GM18526 (cell line): ENCODE results near the gene BTG2.

ENCODE experiments used
- POLR2A ChIP-seq: IDR thresholded peaks from 3 replicates; pipeline ENCODE4 v1.6.1; 2011; ENCODE audit not compliant: insufficient read length; ENCODE audit errors: extremely low read depth

BTG2 gene

DNA sequence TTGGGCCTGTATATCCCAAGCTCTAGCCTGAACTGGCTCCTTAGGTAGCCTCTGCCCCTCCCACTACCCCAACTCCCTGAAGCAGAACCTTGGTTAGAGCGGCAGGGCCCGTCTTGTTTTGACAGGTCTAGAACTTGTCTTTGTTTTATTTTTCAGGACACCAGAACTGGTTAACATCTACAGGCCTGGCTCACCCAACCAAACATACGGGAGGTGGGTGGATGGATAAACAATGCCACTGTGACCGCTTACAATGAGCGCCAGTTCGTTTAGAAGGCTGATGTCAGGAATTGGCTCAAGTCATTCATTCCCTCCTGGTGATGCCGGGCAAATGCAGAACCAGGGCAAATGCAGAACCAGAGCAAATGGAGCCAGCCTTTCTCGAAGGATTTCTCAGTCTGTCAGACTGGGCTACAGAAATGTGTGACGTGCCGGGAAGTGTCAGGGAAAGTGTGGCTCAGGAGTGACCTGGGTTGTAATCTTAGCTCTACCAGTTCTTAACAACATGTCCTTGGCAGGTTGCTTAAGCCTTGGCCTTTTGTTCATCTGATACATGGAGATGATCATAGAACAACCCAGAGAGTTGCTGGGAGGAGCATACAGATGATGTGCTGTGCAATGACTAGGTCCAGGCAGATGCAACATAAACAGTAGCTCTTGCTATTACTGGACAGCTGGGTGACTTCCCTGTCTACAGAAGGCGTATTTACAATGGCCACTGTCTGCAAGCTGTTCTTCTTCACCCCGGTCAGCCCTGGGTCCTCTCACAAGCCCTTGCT is 30.5 kb upstream of the BTG2 start:
- TF ChIP-seq POLR2A: no peak

DNA sequence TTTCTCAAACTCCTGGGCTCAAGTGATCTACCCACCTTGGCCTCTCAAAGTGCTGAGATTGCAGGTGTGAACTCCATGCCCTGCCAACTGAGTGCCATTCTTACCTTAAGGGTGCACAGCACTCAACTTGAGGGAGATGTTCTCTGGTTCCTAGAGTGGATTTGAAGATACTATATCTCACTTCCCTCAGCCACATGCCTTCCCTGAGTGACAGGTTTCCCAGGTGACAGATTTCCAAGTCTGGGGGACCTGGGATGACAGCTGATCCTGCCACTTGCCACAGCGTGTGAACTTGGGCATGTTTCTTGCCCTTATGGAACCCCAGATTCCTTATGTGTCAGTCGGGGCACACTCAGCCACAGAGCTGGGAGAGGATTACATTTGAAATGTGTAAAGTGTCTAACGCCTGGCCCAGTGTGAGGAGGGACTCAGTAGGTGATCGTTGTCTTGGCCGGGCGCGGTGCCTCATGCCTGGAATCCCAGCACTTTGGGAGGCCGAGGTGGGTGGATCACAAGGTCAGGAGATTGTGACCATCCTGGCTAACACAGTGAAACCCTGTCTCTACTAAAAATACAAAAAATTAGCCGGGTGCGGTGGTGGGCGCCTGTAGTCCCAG is 29.6 kb upstream of the BTG2 start:
- TF ChIP-seq POLR2A: no peak

DNA sequence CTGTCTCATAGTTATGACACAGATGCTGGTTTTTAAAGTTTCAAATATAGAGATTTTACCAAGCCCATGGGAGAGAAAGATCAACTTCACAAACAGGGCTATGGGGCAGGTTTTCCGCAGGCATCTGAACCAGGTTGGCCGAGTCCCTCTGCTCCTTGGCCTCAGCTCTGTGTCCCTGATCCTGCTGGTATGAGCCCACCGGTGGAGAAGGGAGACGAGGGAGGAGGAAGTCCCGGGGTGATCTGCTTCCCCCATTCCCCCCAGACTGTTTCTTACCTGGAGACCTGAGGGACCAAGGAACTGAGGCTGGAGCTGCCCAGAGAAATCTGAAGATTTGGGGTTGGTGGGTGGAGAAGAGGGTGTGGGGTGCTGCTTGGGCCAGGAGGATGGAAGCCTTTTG is 28.9 kb upstream of the BTG2 start:
- no peak for TF ChIP-seq POLR2A

DNA sequence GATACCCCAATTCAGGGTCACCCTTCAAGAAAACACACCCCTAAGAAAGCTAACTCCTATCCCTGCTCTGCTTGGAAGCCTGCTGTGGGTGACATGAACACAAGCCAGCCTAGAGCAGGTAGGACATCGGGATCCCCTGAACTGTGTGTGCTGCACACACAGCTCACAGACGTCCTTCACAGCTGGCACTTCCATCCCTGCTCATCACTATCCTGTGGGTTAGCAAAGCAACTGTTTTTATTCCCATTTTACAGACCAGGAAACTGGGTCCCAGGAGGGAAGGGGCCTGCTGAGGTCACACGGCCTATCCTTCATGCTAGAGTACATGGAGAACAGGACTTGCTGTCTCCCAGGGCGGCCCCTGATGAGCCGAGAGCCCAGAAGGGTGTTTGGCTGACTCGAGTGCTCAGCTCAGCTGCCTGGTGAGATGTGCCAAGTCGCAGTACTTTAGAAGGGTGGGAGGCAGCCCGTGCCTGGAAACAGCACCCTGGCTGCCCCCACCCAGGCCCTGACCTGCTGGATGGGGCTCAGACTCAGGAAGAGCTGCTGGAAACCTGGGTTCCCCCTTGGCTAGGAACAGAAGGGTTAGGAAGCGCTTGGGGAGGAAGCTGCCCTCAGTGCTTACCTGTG is 28.3 kb upstream of the BTG2 start:
- no peak for TF ChIP-seq POLR2A

DNA sequence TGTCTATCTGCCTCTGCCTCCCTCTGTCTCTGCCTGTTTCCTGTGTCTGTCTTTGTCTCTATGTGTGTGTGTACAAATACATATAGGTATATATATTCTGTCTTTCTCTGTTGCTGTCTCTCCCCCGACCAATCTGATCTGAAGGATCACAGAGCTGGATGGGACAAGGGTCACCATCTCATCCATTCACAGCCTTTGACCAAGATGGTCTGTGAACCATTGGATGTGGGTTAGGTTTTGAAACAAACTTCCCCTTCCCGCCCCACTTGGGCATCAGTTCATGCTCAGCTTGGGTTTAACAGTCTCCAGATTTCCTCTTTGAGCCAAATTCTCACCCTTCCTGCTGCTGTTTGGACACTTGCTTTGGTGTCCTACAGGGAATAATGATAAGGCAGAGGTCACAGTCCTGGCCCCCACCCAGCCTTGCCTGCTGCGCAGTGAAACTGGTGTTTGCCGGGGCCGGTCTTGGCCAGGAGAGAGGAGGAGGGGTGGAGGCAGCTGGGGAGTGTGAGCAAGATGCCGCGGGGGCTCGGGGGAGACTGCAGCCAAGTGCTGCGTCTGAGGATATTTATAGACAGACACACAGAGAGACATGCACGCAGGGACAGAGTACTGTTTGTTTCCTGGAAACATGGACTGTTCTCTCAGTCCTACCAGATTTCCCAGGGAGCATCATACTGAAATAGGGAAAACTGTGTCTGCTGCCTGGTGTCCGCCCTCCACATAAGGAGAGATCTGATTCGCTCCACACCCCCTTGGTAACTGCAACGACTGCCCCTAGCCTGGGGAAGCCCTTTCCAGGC is 27.0 kb upstream of the BTG2 start:
- no peak for TF ChIP-seq POLR2A

DNA sequence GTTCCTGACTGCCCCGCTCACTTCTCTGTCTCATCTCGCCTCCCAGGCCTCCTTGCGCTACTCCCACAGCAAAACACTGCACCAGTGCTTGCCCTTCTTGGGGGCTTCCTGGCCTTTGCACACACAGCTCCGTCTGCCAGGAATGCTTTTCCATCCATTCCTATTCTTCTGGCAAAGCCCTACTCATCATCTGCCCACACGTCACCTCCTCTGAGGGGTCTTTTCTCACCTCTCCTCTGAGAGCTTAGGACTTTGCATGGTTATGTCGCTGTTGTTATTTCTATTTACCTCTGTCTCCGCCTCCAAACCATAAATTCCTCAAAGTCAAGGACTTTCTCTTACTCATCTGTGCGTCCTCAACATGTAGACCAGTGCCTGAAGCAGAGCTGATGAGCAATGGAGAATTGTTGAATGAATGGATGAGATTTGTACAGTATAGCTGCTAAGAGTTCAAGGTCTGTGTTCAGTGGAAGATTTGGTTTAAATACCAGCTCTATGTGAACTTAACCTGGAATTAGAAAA is 26.4 kb upstream of the BTG2 start:
- TF ChIP-seq POLR2A: no peak

DNA sequence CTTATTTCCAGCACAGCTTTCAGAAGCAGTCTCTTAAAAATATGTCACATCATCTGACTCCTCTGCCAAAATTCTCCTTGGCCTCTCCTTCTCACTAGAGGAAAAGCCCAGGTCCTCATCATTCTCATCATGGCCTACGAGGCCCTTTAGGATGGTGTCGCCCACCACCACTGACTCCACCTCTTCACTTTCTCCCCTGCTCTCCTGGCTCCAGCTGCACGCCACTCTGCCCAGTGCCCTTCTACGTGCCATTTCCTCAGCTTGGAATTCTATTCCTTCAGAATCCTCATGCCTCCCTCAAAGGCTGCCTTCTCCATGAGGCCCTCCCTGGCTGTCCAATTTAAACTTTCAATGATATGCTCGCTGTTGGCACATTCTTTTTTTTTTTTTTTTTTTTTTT is 25.3 kb upstream of the BTG2 start:
- no peak for TF ChIP-seq POLR2A

DNA sequence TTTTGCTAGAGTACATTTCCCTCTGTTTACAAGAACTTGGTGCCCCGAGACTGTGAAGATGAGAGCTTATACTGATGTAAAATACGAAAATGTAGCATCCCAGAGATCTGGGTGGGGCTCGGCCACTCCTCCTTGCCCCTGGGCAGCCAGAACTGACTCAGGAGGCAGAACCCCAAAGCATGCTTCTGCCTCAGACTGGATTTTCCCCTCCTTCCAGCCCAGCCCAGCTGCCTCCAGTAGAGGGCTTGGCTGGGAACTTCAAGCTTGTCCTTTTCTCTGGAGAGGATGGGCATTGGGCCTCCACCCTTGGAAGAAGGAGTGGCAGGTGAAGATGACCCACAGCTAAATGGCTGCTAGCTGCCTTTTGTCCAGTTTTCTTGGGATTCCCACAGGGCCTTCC is 24.3 kb upstream of the BTG2 start:
- no peak for TF ChIP-seq POLR2A

DNA sequence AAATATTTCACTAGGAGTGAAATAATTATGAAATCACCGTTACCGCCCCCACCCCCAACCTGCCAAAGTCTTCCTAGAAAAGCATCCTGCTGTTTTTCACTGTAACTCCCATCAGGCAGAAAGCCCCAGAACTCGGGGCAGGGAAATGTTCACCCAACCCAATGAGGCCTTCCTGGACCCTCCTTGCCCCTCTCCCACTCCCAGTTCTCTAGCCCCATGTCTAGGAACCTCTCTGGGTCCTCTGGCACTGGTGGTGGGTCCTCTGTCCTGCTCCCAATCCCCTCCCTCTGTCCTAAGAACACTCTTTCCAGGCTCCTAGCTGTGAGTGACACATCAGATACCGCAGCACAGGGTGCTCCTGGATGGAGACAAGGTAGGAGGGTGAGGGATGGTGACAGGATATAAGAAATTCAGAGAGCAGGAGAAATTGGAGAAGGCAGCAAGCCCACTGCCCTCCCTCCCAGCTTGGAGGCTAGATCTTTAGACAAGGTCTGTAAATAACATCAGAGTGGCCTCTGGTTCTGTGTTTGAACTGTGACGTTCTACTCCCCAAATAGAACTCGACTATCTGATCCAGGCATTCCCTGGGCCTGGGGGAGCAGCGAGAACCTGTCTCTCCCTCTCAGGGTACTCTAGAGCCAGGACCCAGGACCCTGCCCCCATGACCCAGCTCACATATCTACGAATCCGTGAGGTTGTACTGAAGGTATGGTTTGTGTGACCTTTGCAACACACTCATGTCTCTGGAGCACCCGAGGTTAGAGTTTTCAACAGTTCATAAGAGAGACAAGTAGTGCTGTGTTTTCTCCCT is 23.3 kb upstream of the BTG2 start:
- TF ChIP-seq POLR2A: no peak

DNA sequence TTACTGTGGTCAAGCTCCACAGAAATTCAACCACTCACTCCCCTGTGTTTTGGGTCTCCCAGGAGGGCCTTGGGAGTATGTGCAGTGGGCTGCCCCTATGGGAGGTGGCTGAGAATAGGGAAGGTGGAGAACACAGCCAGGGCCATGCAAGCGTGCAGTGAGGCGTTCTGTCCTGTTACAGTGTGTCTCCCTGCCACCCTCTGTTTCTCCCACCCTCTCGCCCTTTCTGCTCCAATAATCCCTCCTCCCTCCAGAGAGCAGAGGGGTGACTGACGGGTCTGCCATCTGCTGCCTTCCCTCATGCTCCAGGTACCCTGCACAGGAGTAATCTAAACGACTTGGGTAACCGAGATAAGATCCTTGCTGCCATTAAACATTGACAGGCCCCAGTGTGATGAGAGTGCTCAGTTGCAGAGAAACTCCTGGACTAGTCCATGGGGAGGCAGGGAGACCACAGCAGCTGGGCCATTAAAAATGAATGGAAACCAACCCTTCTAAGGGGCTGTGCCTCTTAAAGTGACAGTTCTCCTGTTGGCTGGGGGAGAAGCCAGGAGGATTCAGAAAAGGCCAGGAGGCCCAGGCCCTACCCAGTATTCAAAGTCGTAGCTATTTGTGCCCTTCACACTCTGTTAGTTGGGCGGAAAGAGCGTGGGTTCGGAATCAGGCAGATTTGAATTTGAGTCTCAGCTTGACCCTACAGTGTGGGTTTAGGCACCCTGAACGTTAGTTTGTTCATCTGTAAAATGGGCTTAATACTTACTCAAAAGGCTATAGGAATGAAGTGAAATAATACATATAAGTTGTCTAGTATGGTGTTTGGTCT is 22.4 kb upstream of the BTG2 start:
- peak; percentile 26 for TF ChIP-seq POLR2A

DNA sequence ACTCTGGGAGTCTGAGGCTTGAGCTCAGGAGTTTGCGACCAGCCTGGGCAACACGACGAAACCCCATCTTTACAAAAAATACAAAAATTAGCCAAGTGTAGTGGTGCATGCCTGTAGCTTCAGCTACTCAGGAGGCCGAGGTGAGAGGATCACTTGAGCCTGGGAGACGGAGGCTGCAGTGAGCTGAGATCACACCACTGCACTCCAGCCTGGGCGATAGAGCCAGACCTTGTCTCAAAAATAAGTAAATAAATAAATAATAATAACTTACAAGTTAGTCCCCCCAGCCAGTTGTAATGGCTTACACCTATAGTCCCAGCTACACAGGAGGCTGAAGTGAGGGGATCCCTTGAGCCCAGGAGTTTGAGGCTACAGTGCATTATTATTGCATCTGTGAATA is 21.7 kb upstream of the BTG2 start:
- TF ChIP-seq POLR2A: no peak

DNA sequence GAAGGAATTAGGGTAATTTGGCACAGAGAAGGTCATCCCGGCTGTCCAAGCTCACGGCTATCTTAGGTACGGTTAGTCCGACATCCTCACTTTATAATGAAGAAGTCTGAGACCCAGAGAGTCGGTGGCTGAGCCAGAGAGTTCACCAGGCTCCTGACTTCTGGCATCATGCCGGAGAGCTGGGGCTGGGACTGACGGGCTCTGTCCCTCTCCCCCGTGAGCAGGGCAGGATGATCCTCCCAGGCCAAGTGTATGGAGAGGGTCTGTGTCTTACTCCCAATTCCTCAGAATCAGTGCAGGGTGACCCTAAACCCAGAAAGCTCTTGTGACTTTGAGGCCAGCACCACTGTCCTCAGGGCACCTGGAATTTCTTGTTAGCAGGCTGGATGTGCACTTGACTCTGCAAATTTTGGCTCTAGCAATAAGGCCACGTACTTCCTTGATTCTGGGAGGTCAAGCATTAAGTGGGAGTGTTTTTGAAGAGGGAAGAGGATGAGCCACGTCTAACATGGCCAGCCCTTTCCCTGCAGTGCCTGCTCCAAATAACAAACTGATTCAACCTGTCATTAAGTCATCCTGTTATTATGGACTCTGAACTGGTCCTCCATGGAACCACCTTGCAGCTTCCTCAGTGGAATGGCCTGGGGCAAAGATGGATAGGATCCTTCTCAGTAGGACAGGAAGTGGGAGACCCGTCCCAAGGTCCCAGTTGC is 20.8 kb upstream of the BTG2 start:
- no peak for TF ChIP-seq POLR2A
